ENCODE measurements around the gene POFUT1. TPM values are rescaled to one million over a fixed set of nuclear protein-coding genes. Genes with fewer than 3 reads are reported as not detected.
"Not testable (repeated sequence)": the region's sequence is repeated elsewhere in the genome, so short reads cannot be mapped to it uniquely, and the experiment has no call there.

POFUT1 gene
- total RNA-seq, 2 donors from 2014 or later: 18.7 to 39.7 TPM

- no peaks in the 10 kb centered on the region for H3K9me3 Mint-ChIP-seq
- DNase-seq (ENCODE audit: low spot score in 2 of 2): peak in 1 of 2 donors; percentile 46
- H3K27ac Mint-ChIP-seq: no peak overlapping the region
- no peak for ATAC-seq
- H3K36me3 Mint-ChIP-seq: peaks cover 5% of the 10 kb centered on the region in 2 donors
These were observed 23.6 kb upstream of the POFUT1 start for GRCh38 chr20:32183947-32184635.

GRCh38 chr20:32184961-32185603, 22.6 kb upstream of the POFUT1 start:
- H3K36me3 Mint-ChIP-seq: peaks cover 5% of the 10 kb centered on the region in 2 donors
- no peak overlapping the region for H3K27ac Mint-ChIP-seq
- DNase-seq (ENCODE audit: low spot score in 2 of 2) (peak in 1 of 2 donors; percentile 6), ATAC-seq (no peak)
- no peaks in the 10 kb centered on the region for H3K9me3 Mint-ChIP-seq

GRCh38 chr20:32186506-32186905, 21.2 kb upstream of the POFUT1 start:
- DNase-seq (ENCODE audit: low spot score in 2 of 2): no peak
- Mint-ChIP-seq H3K9me3 (no peaks in the 10 kb centered on the region), H3K36me3 (peaks cover 5% of the 10 kb centered on the region in 2 donors), H3K27ac (no peak overlapping the region)
- ATAC-seq: no peak

- H3K27ac Mint-ChIP-seq: peak overlapping the region in 1 of 2 donors; percentile 64
- DNase-seq (ENCODE audit: low spot score in 2 of 2) (no peak), ATAC-seq (no peak)
- H3K36me3 Mint-ChIP-seq: peaks cover 5 to 6% of the 10 kb centered on the region in 2 donors
- H3K9me3 Mint-ChIP-seq: no peaks in the 10 kb centered on the region
These were observed 19.1 kb upstream of the POFUT1 start for GRCh38 chr20:32188376-32189122.

GRCh38 chr20:32189123-32189410, 18.6 kb upstream of the POFUT1 start:
- Mint-ChIP-seq H3K9me3 (no peaks in the 10 kb centered on the region), H3K27ac (peak overlapping the region; percentile 64 to 94), H3K36me3 (peaks cover 5 to 11% of the 10 kb centered on the region in 2 donors)
- no peak for ATAC-seq
- no peak for DNase-seq (ENCODE audit: low spot score in 2 of 2)

- peak overlapping the region; percentile 64 to 94 for H3K27ac Mint-ChIP-seq
- ATAC-seq: peak; percentile 38 to 86
- peak; percentile 29 to 84 for DNase-seq (ENCODE audit: low spot score in 2 of 2)
These were observed 17.7 kb upstream of the POFUT1 start for GRCh38 chr20:32189691-32190615.

GRCh38 chr20:32190616-32191415, 16.9 kb upstream of the POFUT1 start:
- H3K27ac Mint-ChIP-seq: peak overlapping the region; percentile 64 to 79
- peak in 1 of 2 donors; percentile 10 for ATAC-seq
- no peak for DNase-seq (ENCODE audit: low spot score in 2 of 2)
- no peaks in the 10 kb centered on the region for H3K9me3 Mint-ChIP-seq
- peaks cover 15 to 25% of the 10 kb centered on the region in 2 donors for H3K36me3 Mint-ChIP-seq

More at GRCh38 chr20:32189691-32190615, 17.7 kb upstream of the POFUT1 start:
- Mint-ChIP-seq H3K36me3 (peaks cover 10 to 16% of the 10 kb centered on the region in 2 donors), H3K9me3 (no peaks in the 10 kb centered on the region)

- ATAC-seq: no peak
- Mint-ChIP-seq H3K9me3 (no peaks in the 10 kb centered on the region), H3K36me3 (peaks cover 21 to 31% of the 10 kb centered on the region in 2 donors), H3K27ac (peak overlapping the region in 1 of 2 donors; percentile 64)
- no peak for DNase-seq (ENCODE audit: low spot score in 2 of 2)
These were observed 16.3 kb upstream of the POFUT1 start for GRCh38 chr20:32191422-32191821.

GRCh38 chr20:32191873-32192272, 15.8 kb upstream of the POFUT1 start:
- ATAC-seq (peak in 1 of 2 donors; percentile 27), DNase-seq (ENCODE audit: low spot score in 2 of 2) (peak in 1 of 2 donors; percentile 20)
- peak overlapping the region; percentile 64 to 72 for H3K27ac Mint-ChIP-seq
- H3K9me3 Mint-ChIP-seq: no peaks in the 10 kb centered on the region
- H3K36me3 Mint-ChIP-seq: peaks cover 23 to 32% of the 10 kb centered on the region in 2 donors

GRCh38 chr20:32192698-32193097, 15.0 kb upstream of the POFUT1 start:
- Mint-ChIP-seq H3K27ac (peak overlapping the region; percentile 56 to 64), H3K9me3 (no peaks in the 10 kb centered on the region), H3K36me3 (peaks cover 31 to 39% of the 10 kb centered on the region in 2 donors)
- ATAC-seq (no peak), DNase-seq (ENCODE audit: low spot score in 2 of 2) (no peak)

GRCh38 chr20:32193336-32193735, 14.3 kb upstream of the POFUT1 start:
- not testable (repeated sequence) for H3K9me3 Mint-ChIP-seq; DNase-seq (ENCODE audit: low spot score in 2 of 2); ATAC-seq
- H3K27ac Mint-ChIP-seq: peak overlapping the region; percentile 27 to 64
- H3K36me3 Mint-ChIP-seq: peaks cover 33 to 41% of the 10 kb centered on the region in 2 donors

GRCh38 chr20:32193996-32194395, 13.7 kb upstream of the POFUT1 start:
- DNase-seq (ENCODE audit: low spot score in 2 of 2) (no peak), ATAC-seq (no peak)
- Mint-ChIP-seq H3K27ac (peak overlapping the region in 1 of 2 donors; percentile 64), H3K36me3 (peaks cover 28 to 37% of the 10 kb centered on the region in 2 donors), H3K9me3 (no peaks in the 10 kb centered on the region)

GRCh38 chr20:32195581-32195980, 12.1 kb upstream of the POFUT1 start:
- ATAC-seq: no peak

GRCh38 chr20:32196613-32197012, 11.1 kb upstream of the POFUT1 start:
- Mint-ChIP-seq H3K36me3 (peaks cover 36 to 52% of the 10 kb centered on the region in 2 donors), H3K27ac (peak overlapping the region in 1 of 2 donors; percentile 60)
- not testable (repeated sequence) for DNase-seq (ENCODE audit: low spot score in 2 of 2); H3K9me3 Mint-ChIP-seq; ATAC-seq

More at GRCh38 chr20:32195581-32195980, 12.1 kb upstream of the POFUT1 start:
- H3K36me3 Mint-ChIP-seq: peaks cover 28 to 42% of the 10 kb centered on the region in 2 donors
- H3K9me3 Mint-ChIP-seq: no peaks in the 10 kb centered on the region
- H3K27ac Mint-ChIP-seq: peak overlapping the region; percentile 47 to 91
- DNase-seq (ENCODE audit: low spot score in 2 of 2): no peak

- peak in 1 of 2 donors; percentile 9 for ATAC-seq
- not testable (repeated sequence) for H3K27ac Mint-ChIP-seq, H3K9me3 Mint-ChIP-seq
These were observed 10.5 kb upstream of the POFUT1 start for GRCh38 chr20:32197136-32197535.

More at GRCh38 chr20:32197136-32197535, 10.5 kb upstream of the POFUT1 start:
- H3K36me3 Mint-ChIP-seq: peaks cover 40 to 56% of the 10 kb centered on the region in 2 donors
- not testable (repeated sequence) for DNase-seq (ENCODE audit: low spot score in 2 of 2)

Data from activated naive CD4-positive, alpha-beta T cell treated with anti-CD3 and anti-CD28 coated beads, Interleukin-2, amount 50 U/mL, for 72 hours (primary cell).